ENCODE measurements around the gene MDGA2. TPM values are rescaled to one million over a fixed set of nuclear protein-coding genes. Genes with fewer than 3 reads are reported as not detected.
A peak's percentile ranks its signal among the peaks of the same experiment; 100 is the strongest.
"Not testable (repeated sequence)": the region's sequence is repeated elsewhere in the genome, so short reads cannot be mapped to it uniquely, and the experiment has no call there.

The MDGA2 gene
- total RNA-seq, 1 donor from 2014 or later: 0.20 TPM

DNA sequence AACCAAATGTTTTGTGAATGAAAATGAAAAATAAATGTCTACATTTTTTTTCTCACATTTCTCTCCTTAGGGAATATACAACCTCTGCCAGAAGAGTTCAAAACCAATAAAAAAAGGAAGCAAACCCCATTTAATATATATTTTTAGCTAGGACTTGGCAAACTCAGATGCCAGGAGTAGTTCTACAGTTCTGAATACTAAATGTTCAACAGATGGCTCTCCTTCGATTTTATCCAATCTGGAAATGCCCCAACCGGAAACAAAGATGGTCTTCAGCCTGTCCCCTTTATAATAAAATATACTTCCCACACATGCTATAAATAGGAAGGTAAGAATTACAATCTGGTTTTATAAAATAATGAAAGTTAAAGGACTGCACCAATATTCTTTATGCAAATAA is 330.4 kb downstream of the MDGA2 start:
- DNase-seq (ENCODE audit: low spot score): no peak

DNA sequence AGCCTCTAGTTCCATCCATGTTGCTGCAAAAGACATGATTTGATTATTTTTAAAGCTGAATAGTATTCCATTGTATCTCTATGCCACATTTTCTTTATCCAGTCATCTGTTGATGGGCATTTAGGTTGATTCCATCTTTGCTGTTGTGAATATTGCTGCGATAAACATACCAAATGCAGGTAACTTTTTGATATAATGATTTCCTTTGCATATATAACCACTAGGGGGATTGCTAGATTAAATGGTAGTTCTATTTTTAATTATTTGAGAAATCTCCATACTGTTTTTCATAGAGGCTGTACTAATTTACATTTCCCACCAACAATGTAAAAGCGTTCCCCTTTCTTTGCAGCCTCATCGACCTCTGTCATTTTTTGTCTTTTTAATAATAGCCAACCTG is 342.5 kb downstream of the MDGA2 start:
- no peak for DNase-seq (ENCODE audit: low spot score)

DNA sequence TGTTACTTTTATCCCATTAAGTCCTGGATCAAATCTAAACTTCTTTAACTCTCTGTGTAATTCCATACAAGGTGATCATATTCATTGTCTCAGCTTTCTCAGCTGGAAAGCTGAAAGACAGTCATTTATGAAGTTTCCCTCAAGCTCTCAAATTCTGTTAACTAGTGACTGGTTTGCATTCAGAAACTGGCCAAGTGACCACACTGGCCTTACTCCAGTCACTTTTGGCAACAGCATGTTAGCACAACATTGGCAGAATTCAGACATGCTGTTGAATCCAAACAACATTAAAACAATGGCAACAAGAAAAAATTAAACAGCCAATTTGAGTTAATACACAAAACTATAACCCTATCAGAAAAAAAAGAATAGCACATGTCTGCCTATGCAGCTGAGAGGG is 343.3 kb downstream of the MDGA2 start:
- no peak for DNase-seq (ENCODE audit: low spot score)

DNA sequence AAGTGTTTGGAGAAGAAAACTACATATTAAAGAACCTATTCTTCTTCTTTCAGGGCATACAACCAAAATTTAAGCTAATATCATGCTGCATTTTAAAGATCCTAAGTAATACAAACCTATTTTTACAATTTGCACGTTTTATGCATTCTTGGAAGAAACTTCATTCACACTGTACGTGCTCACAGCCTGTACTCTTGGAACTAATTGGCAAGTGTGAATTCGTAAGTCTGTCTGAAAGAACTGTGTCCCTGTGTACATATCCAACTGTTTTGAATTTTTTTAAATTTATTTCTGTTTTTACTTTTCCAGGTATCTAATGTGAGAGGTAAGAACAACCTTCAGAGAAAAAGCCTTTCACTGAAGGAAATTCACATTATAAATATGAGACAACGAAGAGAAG is 347.0 kb downstream of the MDGA2 start:
- no peak for DNase-seq (ENCODE audit: low spot score)

DNA sequence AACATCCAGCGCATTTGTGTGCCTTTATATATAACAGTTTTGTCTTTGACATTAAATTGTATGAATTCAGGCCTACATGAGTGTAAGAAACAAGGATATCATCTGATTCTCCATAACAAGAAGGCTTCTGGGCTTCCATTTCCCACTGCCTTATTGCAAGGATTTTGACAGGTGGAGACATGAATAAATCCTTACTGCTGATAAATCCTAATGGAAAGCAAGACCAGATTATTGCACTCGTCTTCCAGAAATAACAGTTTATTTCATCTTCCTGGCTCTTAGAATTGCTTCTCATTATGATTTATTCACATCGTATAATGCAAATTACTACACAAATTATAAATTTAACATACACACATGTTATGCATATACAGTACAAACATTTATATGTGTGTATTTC is 348.1 kb downstream of the MDGA2 start:
- no peak for DNase-seq (ENCODE audit: low spot score)

DNA sequence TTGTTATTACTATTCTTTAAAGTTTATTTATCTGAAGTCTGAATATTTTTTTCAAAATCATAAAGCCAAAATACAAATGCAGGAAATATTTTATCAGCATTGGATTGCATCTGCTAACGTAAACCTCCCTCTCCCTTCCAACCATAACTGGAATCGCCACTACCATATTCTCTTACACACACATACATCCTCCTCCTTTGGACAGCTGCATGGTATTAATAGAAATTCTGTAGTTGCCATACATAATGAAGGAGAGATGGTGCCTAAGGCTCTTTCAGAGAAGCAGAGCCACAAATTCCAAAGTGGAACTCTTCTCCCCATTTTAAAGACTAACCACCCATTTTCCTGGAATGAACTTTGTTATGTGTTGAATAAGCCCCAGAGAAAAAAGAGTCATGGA is 352.7 kb downstream of the MDGA2 start:
- DNase-seq (ENCODE audit: low spot score): no peak

DNA sequence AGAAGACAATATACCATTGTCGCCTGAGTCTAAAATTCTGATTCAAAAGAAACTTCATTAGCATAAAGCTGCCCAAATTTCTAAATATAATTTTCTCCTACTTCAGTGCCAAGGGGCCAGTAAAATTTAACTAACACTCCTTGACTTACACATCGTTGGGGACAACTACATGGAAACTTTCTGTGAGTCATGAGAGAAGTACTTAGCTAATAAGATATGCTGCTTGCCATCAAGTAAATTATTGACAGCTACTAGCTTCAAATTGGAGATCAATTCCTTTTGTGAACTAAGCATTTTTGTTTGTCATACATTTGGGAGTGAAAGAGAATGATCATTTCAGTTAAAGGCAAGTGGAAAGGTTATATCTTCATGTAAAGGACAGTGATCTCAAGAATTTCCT is 373.3 kb downstream of the MDGA2 start:
- no peak for DNase-seq (ENCODE audit: low spot score)

DNA sequence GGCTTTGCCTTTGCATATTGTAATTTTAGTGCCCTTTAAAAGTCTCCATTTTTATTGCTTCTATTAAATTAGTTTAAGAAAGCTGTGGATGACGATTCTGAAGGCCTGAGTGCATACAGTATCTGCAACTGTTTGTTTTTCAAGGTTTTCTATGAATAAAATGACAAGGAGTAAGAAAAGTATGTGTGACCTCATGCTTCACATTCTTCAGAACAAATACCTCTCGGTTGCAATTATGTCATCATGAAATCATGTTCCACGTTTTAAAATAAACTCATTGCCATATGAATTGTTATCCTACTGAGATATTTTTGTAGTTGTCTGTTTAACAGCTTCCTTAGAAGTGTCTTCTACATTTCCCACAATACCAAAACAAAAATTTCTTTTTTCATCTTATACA is 374.6 kb downstream of the MDGA2 start:
- no peak for DNase-seq (ENCODE audit: low spot score)

DNA sequence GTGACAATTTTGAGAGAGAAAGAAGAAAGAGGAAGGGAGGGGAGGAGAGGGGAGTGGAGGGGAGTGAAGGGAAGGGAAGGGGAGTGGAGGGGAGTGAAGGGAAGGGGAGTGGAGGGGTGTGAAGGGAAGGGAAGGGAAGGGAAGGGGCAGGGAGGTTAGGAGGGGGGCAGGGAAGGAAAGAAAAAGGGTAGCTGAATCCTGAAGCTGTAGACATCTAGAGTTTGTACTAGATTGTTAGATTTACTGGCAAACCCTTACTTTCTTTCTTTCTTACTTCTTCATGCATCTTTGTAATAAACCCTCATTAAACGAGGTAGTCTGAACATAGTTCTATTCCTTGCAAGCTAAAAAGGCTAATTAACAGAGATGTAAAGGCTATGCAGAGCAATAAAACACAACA is 378.0 kb downstream of the MDGA2 start:
- no peak for DNase-seq (ENCODE audit: low spot score)

DNA sequence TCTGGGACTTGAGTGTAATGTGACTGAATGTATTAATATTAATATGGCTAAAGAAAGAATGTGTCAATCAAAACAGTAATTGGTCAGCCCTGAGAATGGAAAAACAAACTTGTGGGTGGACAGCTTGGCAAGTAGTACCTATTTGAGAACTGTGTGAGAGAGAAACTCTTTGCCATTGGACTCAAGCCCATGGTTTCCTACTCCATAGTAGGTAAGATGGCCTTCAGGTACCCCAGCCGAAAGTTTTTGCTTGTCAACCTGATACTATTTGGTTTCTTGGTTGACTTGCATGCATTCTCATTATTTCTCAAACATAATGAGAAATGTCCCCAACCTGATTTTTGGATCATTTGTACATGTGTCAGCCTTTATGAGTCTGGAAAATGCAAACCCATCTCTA is 391.1 kb downstream of the MDGA2 start:
- no peak for DNase-seq (ENCODE audit: low spot score)

DNA sequence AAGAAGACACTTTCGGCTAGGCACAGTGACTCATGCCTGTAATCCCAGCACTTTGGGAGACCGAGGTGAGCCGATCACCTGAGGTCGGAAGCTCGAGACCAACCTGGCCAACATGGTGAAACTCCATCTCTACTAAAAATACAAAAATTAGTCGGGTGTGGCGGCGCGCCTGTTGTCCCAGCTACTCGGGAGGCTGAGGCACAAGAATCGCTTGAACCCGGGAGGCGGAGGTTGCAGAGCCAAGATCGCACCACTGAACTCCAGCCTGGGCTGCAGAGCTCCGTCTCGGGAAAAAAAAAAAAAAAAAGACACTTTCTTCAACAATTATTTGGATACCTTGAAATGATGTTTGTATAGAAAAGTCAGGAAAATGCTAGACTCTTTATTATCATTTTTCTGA is 393.6 kb downstream of the MDGA2 start:
- DNase-seq (ENCODE audit: low spot score): not testable (repeated sequence)

DNA sequence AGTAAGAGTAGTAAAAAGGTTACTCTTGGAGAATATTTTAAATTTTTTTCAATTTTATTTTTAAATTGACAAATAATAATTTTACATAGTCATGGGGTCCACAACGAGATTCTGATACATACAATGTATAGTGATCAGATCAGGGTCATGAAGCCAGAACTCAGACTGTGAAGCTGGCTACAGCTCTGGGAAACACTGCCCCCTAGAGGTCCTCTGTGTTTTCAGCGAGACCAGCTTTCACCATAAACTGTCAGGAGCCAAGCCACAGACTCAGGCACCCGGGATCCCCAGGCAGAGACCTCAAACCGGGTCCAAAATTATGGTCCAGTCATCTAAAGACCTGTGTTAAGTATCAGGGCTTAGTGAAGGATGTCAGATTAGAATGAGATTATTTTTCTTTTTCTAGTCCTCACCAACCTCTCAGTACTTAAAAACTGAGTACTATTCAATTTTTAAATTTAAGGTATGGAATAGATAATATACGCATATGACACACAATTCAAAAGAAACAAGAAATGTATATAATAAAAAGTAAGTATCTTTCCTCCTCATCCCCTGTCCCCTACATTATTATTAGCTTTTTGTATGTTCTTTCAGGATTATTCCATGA is 397.1 kb downstream of the MDGA2 start:
- DNase-seq (ENCODE audit: low spot score): peak; percentile 48

DNA sequence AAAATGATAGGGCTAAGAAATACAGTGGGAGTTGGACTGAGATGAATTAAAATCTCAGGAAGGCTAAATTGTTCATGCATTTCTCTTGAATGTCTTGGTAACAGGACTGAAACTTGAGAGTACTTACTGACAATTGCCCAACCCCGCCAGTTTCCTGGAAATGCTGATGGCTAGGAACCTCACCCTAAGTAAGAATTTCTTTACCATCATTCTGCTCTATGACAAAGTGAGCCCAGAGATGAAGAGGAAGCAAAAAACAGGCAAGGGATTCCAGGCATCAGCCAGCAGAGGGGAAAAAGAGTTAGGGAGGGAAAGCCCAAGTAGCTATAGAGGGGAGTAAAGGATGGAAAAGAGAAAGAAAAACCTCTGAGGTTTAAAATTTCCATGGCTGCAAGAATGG is 397.7 kb downstream of the MDGA2 start:
- DNase-seq (ENCODE audit: low spot score): no peak

DNA sequence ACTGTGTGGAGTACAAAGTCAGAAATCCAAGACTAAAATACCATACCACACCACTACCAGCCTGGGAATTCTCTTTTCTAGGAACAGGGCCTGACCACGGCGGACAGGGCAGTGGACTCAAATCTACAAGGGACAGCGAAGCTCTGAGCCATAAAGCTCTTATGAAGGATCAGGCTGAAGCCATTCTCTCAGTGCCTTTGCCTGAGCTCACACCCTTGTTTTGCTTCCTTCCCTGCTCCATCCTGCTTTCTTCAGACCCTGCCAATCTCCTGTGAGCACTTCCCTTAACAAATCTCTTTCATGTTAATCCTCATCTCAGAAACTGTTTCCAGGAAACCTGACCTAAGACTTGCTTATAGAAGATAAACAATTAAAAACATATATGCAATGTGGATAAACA is 398.5 kb downstream of the MDGA2 start:
- no peak for DNase-seq (ENCODE audit: low spot score)

DNA sequence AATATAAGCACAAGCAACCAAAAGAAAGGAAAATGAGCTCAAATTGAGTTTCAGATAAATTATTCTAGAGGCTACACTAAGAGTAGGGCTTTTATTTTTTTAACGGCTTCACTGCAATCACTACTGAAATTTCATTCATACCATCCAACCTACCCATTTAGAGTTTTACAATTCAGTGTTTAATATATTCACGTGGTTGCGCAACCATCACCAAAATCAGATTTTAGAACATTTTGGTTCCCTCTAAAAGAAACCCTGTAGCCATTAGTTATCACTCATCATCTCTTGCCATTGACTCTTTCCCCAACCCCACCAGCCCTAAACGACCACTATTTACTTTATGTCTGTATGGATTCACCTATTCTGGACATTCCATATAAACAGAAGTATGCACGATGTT is 401.5 kb downstream of the MDGA2 start:
- no peak for DNase-seq (ENCODE audit: low spot score)

DNA sequence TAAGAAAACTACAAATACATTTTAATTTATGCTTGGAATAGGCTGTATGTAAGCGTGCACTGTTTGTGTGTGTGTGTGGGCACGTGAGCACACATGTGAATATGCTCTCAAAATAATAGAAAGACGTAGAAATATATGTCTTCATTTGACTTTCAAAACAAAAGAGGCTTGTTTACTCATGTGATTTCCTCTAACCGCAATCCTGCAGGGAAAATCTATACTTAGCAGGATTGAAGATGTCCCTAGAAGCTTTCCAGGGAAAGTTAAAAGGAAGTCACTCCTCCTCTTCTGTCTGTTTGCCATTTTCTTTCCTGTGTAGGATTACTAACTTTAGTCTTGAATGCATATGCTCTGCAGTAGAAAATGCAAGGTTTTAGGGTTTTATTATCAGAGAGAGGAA is 404.7 kb downstream of the MDGA2 start:
- no peak for DNase-seq (ENCODE audit: low spot score)

DNA sequence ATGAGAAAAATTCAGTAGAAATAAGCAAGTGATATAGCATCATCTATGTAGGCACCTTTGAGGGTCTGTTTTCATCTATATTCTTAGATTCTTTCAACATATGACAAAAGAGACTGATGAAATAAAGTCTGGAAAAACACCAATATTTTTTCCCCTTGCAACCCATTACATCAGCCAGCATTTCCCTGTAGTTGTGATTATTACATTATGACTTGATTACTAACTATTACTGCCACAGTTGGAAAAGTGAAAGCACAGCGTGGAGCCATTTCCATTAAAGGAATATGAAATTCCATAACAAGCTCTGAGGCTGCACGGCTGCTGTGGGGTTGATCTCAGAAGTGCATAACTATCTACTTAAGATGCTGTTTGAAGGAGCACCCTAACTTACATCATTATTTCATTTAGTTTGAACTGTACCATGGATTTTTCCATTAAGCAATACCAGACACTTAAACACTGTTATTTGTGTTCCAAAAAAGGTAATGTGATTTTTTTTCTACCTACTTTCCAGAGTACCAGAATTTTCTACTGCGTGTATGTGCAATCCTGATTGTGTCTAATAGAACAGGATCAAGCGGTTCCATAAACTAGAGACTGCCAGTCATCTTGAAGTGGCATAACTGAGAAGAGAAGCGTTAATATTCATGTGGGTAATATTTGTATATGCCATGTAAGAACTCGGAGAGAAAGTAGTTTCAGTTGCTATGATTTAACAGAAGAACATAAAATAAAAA is 405.5 kb downstream of the MDGA2 start:
- no peak for DNase-seq (ENCODE audit: low spot score)

DNA sequence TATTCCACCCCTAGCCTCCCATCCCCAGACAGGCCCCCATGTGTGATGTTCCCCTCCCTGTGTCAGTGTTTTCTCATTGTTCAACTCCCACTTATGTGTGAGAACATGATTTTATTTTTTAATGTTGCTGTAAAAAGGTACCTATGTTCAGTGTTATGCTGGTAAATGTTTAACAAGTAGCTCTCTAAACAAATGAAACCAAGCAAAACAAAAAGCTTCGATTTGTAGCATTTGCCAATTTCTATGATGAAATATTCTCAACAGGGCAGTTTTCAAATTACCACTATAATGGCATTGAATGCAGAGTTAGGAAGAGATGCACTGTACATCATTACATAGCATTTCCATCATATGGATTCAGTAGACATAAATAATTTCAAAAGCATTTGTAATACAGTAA is 410.6 kb downstream of the MDGA2 start:
- no peak for DNase-seq (ENCODE audit: low spot score)

DNA sequence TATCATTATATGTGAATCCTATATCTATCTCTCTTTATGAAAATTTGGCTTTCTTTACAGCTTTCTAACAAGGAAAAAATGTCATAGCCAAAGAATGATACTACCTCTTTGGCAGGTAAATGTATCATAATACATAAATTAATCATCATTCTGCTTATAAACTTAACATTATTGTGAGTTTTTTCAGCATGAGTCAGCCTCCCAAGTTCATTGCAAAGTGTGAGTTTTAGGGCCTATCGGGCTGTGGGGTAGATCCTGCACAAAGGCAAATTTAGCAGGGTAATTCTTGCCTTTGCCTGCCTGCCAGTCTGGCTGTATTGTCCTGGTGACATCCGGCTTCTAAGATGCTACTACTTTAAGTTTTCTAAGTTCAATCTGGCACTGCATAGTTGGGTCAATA is 412.6 kb downstream of the MDGA2 start:
- DNase-seq (ENCODE audit: low spot score): no peak

DNA sequence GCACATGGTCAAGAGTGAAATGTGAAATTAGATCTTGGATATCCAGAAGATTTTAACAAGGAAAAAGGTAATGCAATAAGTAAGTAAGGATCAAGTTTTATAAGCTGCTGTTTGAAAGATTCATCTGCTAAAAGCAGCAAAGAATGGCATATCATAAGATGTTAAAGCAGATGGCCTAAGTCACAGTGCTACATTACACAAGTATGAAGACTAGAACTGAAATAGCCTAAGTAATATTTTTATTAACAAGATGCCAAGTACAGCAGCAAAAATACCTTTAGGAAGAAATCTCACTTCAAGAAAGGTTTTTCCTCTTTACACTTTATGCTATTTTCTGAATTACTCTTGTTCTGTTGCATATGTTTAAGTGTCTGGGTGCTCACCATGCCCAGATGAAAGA is 414.1 kb downstream of the MDGA2 start:
- DNase-seq (ENCODE audit: low spot score): no peak

DNA sequence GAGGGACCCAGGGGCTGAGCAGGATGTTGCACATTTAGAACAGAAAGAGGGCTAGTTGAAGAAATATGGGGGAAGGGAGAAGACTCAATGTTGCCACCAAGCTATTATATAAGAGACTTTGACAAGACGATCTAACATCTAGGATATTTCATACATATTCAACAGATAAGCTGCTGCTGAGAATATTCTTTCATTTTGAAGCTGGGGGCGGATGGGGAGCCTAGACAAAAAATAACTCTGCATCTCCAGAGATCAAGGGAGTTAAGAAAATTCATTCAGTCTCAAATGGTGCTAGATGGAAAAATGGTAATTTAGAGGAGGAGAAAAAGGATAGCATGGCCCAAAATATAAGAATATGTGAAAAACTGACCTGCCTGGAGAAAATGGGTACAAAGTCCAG is 415.6 kb downstream of the MDGA2 start:
- no peak for DNase-seq (ENCODE audit: low spot score)

DNA sequence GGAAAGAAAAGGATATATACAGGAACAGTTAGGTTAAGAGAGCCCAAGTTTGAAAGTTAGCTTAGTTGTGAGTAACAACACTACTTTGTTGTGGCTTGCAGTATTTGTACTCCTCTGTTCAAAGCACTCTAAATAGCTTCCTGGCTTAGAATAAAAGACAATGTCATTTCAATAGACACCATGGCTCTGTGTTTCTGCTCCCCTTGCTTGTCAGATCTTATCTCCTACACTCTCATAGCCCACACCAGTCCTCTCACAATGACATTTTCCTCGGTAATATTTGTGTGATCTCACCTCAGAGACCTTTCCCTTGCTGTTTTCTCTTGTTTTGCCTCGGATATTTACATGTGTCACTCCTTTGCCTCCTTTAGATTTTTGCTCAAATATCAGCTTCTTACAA is 418.4 kb downstream of the MDGA2 start:
- no peak for DNase-seq (ENCODE audit: low spot score)

DNA sequence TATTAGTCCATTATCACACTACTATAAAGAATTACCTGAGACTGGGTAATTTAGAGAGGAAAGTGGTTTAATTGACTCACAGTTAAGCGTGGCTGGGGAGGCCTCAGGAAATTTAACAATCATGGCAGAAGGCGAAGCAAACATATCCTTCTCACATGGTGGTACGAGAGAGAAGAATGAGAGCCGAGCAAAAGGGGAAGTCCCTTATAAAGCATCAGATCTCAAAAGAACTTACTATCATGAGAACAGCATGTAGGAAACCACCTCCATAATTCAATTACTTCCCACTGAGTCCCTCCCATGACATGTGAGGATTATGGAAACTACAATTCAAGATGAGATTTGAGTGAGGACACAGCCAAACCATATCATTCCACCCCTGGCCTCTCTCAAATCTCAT is 422.6 kb downstream of the MDGA2 start:
- no peak for DNase-seq (ENCODE audit: low spot score)

DNA sequence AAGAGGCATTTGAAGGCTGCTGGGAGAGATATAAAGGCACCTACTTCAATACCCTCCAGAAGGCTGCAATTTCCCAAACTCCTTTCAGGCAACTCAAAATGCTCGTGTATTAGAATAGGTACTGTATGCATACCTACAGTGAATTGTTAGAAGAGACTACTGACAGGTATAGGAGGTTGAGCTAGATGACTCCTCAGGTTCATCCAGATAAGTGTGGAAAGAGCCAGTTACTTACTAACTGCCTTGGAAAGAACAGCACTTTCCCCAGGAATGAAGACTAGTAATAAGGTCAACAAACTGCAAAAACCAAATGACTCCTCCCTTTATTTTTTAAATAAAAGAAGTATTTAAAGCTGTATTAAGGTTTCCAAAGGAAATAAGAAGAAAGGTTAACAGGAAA is 429.0 kb downstream of the MDGA2 start:
- DNase-seq (ENCODE audit: low spot score): no peak

Measured in mucosa of gallbladder (tissue), 1 donor.